GM06990 (cell line): ENCODE measurements around the gene ENPP6.

Source experiments
- DNase-seq: peaks from one replicate; pipeline ENCODE4 v3.0.0-alpha.2; 2011; ENCODE audit not compliant: insufficient read length; ENCODE audit errors: extremely low read depth
- H3K27me3 ChIP-seq: replicated peaks from 2 replicates; pipeline ENCODE4 v1.6.0; 2011; ENCODE audit warnings: low read length; ENCODE audit not compliant: control insufficient read depth, insufficient read depth
- H3K36me3 ChIP-seq: 2 replicates; pipeline ENCODE4 v1.5.1; 2011; ENCODE audit warnings: low read length; ENCODE audit not compliant: control insufficient read depth, insufficient read depth
- H3K4me3 ChIP-seq: replicated peaks from 2 replicates; pipeline ENCODE4 v1.5.1; 2011; ENCODE audit warnings: low read depth, mild to moderate bottlenecking, control low read depth, low read length
- CTCF ChIP-seq: IDR thresholded peaks from 2 replicates; pipeline ENCODE4 v1.5.1; 2011; ENCODE audit warnings: low read length, control low read depth, mild to moderate bottlenecking, inconsistent platforms; ENCODE audit not compliant: insufficient read depth, poor library complexity, severe bottlenecking

The ENPP6 gene

GRCh38 chr4:184112006-184112550, 105.6 kb downstream of the ENPP6 start:
- no peak for DNase-seq
- TF ChIP-seq CTCF = no peak
- no peaks in the 10 kb centered on the region for H3K36me3 ChIP-seq
- H3K4me3 ChIP-seq = no peak overlapping the region
- H3K27me3 ChIP-seq = no peaks in the 10 kb centered on the region; the same call in none of the 2 replicates

DNA sequence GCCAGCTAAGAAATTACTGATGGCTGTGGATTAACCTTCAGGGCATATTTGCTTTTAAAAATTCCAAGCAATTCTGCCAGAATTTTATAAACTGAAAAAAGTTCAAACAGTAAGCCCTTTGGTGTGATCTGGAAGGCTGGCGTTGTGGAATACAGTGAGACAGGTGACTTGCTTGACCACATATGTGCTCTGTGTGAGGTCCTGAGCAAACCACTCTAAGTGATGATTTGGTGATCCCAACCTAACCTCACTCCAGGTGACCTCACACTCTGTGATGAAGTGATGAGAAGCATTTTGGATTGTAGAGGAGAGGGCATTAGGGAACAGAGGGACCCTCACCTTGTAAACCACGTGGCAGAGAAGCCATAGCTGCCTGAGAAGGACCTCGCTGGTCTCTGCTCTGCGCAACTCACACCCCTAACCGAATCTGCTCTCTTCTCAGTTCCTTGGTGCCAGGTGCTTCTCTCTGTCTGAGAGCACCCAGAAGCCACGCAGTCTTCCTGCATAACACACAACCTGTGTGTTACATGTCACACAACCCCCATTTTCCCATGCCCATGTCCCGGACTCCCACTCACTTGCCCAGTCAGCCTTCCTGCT, 106.3 kb downstream of the ENPP6 start:
- no peaks in the 10 kb centered on the region; the same call in none of the 2 replicates for H3K27me3 ChIP-seq
- no peak for TF ChIP-seq CTCF
- no peak for DNase-seq
- H3K36me3 ChIP-seq = no peaks in the 10 kb centered on the region
- no peak overlapping the region for H3K4me3 ChIP-seq

DNA sequence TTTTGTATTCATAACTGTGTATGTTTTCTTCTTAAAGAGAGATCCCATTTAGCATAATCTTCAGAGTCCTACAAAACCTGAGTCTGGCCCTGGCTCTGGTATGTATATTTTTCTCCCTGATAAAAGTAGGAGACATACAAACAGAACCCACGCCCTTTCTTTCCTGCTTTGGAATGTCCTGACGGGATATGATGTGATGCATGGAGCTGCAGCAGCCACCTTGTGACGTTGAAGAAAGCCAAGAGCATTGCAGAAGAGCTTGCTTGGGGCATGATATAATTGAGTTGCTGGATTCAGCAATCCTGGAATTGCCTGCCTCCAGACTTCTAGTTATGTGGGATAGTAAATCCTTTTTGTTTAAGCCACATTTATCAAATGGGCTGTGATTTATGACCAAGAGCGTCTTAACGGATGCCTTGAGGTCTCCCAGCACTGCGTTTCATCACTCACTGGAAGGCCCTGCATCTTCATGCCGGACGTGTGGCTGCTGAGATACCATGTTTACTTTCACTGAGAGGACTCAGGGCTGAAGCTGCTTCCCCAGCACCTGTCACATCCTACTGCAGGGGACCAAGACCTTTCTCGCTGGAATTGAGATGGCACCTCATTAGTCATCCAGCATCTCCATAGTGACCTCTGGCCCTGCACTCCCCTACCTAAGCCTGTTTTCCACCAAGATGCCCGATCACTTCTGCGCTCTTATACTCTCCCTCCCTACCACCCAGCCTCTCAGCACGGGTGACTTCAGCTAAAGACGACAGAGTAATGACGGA, 107.0 kb downstream of the ENPP6 start:
- H3K36me3 ChIP-seq = no peaks in the 10 kb centered on the region
- no peak for DNase-seq
- H3K4me3 ChIP-seq = no peak overlapping the region
- H3K27me3 ChIP-seq = no peaks in the 10 kb centered on the region; the same call in none of the 2 replicates
- TF ChIP-seq CTCF = no peak

DNA sequence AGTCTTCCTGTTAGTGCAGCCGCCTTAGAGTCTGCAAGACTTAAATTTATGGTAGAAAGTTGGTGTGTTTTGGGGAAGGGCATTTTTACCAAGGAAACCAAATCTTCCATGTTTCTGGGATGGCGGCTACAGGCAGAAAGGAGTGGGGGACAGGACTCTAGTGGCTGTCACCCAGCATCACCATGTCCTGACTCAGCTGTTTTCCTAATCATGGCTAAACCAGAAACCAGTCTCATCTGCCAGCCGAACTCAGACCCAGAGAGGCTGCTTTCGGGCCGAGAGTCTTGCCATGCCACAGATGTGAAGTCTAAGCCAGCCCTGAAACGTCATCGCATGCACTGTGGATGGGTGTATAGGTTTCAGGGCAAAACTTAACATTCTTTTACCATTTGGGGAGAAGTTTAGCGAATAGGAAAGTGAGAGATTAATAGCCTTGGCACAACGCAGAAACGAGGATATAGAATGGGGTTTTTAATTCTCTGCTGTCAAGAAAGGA, 109.6 kb downstream of the ENPP6 start:
- no peaks in the 10 kb centered on the region; the same call in none of the 2 replicates for H3K27me3 ChIP-seq
- no peak overlapping the region for H3K4me3 ChIP-seq
- no peak for TF ChIP-seq CTCF
- no peak for DNase-seq
- H3K36me3 ChIP-seq = no peaks in the 10 kb centered on the region

DNA sequence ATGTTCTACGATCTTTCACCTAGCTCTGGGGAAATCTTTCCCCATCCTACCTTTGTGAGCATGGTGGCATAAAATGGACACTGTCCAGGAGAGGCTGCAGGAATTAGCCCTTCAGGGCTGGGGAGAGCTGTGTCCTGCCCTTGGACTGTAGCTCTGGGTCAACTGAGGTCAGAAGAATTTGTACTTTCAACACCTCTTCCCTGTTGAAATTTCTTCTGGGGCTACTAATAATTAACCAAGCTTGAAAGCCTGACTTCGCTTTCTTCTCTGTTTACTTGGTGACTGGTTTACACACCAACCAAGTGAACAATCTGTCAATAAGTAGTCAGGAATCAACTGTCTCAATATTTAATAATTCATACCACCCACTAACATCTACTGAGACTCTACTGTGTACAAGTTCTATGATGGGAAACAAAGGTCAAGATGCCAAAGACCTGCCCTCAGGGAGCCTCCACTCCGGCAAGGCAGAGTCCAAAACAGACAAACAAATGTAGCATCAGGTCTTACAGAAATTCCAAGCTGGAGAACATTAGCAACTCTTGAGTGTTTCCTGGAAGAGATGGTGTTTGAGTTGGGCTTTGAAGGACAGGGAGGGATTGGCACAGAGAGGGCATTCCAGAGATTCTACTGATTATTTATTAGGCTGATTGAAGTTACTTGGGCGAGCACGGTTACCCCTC, 113.1 kb downstream of the ENPP6 start:
- no peak for DNase-seq
- no peak overlapping the region for H3K4me3 ChIP-seq
- no peaks in the 10 kb centered on the region; the same call in 1 of the 2 replicates for H3K27me3 ChIP-seq
- TF ChIP-seq CTCF = no peak
- no peaks in the 10 kb centered on the region for H3K36me3 ChIP-seq
